ENCODE results near the gene SEL1L3. TPM values are rescaled to one million over a fixed set of nuclear protein-coding genes. Genes with fewer than 3 reads are reported as not detected.

Gene SEL1L3
- total RNA-seq, 1 experiment from 2014 or later: 65.1 TPM

DNA sequence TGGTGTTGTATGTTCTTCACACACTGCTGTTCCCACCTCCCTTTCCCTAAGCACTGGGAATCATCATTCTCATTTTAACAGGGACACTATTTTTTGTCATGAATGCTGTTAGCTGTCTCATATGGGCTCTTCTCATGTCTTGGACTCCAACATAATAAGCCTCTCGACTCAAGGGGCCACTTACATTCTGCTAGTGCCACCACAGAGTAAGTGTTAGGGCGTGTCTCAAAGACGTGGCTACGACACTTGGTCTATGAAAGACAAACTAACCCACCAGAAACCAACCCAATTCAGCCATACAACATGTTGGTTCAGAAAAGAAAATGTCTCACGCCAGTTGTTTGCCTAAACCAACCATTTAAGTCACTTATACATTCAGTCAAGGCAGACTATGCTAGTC lies 32.2 kb downstream of the SEL1L3 start:
- Histone ChIP-seq H3K36me3 (no peaks in the 10 kb centered on the region), H3K4me1 (replicated peaks) (no peaks in the 10 kb centered on the region), H3K4me3 (no peak overlapping the region), H3K9me3 (replicated peaks) (no peaks in the 10 kb centered on the region), H3K27me3 (replicated peaks) (no peaks in the 10 kb centered on the region), H3K27ac (no peak overlapping the region)
- no peak for DNase-seq (ENCODE audit: low read depth in 1 of 2, low spot score in 2 of 2)

DNA sequence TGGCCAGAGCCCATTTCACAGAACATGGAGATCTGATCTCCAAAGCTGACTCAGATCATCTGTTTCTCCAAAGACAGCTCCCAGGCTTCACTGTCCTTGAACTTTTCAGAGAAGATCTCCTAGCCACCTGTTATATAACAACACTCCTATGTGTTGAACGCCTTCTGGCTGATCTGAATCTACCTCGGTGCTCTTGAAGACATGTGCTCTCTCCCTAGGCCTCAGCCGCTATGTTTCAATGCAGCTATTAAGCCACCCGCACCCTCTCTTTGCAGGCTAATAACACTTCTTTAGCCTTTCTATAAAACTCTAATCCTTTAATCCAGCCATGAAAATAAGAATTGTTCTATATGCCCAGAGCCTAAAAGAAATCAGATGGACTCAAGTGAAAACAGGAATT lies 34.9 kb downstream of the SEL1L3 start:
- Histone ChIP-seq H3K9me3 (replicated peaks) (no peaks in the 10 kb centered on the region), H3K4me3 (no peak overlapping the region), H3K4me1 (replicated peaks) (no peaks in the 10 kb centered on the region), H3K27me3 (replicated peaks) (no peaks in the 10 kb centered on the region), H3K27ac (no peak overlapping the region), H3K36me3 (no peaks in the 10 kb centered on the region)
- no peak for DNase-seq (ENCODE audit: low read depth in 1 of 2, low spot score in 2 of 2)

DNA sequence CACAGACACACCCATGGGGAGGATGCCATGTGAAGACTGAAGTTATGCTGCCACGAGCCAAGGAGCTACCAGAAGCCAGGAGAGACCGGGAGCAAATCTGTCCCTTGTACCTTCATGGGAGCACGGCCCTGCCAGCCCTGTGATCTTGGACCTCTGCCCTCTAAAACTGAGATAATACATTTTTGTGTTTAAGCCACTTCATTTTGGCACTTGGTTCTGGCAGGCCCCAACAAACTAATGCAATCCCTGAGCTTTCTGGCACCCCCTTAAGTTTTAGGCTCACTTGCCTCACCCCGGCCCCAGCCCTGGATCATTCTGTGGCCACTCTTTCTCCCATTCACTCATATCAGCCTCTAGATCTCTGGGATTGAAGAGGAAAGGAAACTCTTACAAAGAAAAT lies 35.4 kb downstream of the SEL1L3 start:
- Histone ChIP-seq H3K27ac (no peak overlapping the region), H3K27me3 (replicated peaks) (no peaks in the 10 kb centered on the region), H3K4me1 (replicated peaks) (no peaks in the 10 kb centered on the region), H3K4me3 (no peak overlapping the region), H3K9me3 (replicated peaks) (no peaks in the 10 kb centered on the region), H3K36me3 (no peaks in the 10 kb centered on the region; the same call in 1 of the 2 replicates)
- DNase-seq (ENCODE audit: low read depth in 1 of 2, low spot score in 2 of 2): no peak

DNA sequence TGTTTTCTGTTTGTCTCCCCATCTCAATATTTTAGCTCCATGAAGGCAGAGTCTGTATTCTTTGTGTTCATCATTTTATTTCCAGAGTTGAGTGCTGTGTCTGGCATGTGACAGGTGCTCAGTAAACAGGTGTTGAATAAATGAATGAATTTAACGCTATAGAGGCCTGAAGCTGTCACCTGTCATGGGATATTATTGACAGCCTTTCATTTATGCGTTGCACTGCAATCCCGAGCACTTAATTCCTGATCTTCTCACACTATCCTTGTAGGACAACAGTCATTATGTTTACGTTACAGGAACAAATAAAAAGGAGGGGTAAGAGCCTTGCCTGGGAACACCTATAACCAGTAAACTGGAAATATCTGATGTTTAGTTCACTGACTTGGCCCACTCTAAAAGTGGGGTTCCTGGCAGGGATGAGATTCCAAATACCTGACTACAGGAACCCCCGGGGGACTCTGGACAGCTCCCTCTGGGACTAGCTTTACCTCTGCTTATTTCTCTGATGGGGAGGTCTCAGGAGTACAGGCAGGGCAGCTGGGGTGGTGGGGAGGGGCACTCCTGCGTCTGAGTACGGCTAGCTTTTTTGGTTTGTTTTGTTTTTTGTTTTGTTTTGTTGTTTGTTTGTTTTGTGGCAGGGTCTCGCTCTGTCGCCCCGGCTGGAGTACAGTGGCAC lies 36.6 kb downstream of the SEL1L3 start:
- H3K27me3 ChIP-seq (replicated peaks): no peaks in the 10 kb centered on the region
- no peak overlapping the region for H3K27ac ChIP-seq
- H3K4me1 ChIP-seq (replicated peaks): no peaks in the 10 kb centered on the region
- DNase-seq (ENCODE audit: low read depth in 1 of 2, low spot score in 2 of 2): no peak
- no peak overlapping the region for H3K4me3 ChIP-seq
- no peaks in the 10 kb centered on the region for H3K9me3 ChIP-seq (replicated peaks)
- no peaks in the 10 kb centered on the region; the same call in 1 of the 2 replicates for H3K36me3 ChIP-seq

DNA sequence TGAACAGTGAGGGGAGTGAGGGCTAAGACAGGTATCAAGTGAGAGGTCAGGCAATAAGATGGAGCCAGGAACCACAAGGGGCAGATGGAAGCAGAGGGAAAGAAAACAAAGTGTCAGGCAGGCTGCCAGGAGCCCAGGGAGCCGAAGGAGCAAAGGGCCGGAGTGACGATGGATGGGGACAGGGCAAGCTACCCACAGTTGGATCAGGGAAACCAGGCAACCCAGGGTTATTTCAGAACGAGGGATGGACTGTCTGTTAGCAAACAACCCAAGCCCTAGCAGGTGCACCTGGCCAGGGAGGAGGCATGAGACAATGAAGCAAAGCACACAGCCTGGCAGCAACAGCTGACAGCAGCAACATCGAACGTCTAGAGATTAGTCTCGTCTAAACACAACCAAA lies 39.2 kb downstream of the SEL1L3 start:
- Histone ChIP-seq H3K27me3 (replicated peaks) (no peaks in the 10 kb centered on the region), H3K4me3 (no peak overlapping the region), H3K27ac (no peak overlapping the region), H3K9me3 (replicated peaks) (no peaks in the 10 kb centered on the region), H3K36me3 (peaks cover 2% of the 10 kb centered on the region), H3K4me1 (replicated peaks) (peaks cover 3% of the 10 kb centered on the region)
- DNase-seq (ENCODE audit: low read depth in 1 of 2, low spot score in 2 of 2): no peak

DNA sequence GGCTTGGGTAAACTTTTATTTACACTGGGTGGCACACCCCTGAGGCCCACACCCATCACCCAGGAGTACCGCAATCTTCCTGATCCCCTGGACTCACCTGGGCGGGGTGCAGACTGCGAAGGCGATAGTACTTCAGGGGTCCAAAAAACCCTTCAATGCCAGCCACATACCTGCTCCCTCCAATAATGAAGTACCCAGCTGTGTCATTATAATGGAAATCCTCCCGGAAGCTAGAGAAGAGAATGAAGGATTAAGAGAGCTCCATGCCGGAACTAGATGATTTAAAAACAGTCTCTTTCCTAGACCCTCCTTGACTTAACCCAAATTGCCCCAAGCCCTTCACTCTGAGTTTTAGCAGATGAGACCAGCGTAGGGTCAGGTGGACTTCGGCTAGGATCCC lies 40.9 kb downstream of the SEL1L3 start:
- H3K9me3 ChIP-seq (replicated peaks): no peaks in the 10 kb centered on the region
- H3K4me3 ChIP-seq: no peak overlapping the region
- no peak overlapping the region for H3K27ac ChIP-seq
- H3K36me3 ChIP-seq: peaks cover 7% of the 10 kb centered on the region
- H3K27me3 ChIP-seq (replicated peaks): no peaks in the 10 kb centered on the region
- no peak for DNase-seq (ENCODE audit: low read depth in 1 of 2, low spot score in 2 of 2)
- H3K4me1 ChIP-seq (replicated peaks): peaks cover 20% of the 10 kb centered on the region

DNA sequence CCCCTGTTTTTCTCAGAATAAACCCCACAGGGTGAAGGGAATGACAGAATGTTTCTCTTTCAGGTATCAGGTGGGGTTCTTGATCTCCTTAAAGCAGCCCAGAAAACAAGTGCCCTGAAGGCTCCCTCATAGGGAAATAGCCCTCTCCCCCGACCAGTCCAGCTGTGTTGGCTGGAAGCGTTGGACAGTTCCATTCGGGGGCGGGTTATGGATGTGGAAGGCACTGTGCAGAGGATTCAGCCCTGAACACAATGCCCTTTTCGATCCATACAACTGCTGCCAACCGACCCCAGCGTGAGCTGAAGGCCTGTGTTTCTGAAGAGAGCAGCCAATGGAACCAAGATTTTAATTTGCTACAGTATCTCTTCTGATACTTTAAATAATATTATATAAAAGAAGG lies 41.5 kb downstream of the SEL1L3 start:
- Histone ChIP-seq H3K9me3 (replicated peaks) (no peaks in the 10 kb centered on the region), H3K4me1 (replicated peaks) (peaks cover 27% of the 10 kb centered on the region), H3K27ac (no peak overlapping the region), H3K36me3 (peaks cover 7% of the 10 kb centered on the region), H3K27me3 (replicated peaks) (no peaks in the 10 kb centered on the region), H3K4me3 (no peak overlapping the region)
- no peak for DNase-seq (ENCODE audit: low read depth in 1 of 2, low spot score in 2 of 2)

DNA sequence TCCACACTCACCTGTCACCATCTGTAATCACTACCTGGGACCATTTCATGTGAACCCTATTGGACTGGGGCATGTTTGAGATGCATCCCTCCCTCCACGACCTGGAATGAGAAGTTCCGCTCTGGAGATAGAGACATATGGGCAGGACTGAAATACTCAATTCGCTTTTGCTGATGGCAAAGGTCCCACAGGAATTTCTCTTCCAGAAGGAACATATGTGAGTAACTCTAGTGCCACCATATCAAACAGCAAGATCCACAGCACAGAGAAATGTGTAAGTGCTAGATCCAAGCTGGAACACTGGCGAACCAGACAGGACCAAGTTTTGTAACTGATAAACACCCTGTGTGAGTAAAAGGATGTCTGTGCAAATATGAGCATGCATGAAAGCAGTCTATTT lies 43.9 kb downstream of the SEL1L3 start:
- H3K4me3 ChIP-seq: no peak overlapping the region
- peaks cover 47% of the 10 kb centered on the region for H3K4me1 ChIP-seq (replicated peaks)
- no peaks in the 10 kb centered on the region for H3K9me3 ChIP-seq (replicated peaks)
- DNase-seq (ENCODE audit: low read depth in 1 of 2, low spot score in 2 of 2): no peak
- H3K36me3 ChIP-seq: peaks cover 7% of the 10 kb centered on the region
- H3K27ac ChIP-seq: no peak overlapping the region
- H3K27me3 ChIP-seq (replicated peaks): no peaks in the 10 kb centered on the region

DNA sequence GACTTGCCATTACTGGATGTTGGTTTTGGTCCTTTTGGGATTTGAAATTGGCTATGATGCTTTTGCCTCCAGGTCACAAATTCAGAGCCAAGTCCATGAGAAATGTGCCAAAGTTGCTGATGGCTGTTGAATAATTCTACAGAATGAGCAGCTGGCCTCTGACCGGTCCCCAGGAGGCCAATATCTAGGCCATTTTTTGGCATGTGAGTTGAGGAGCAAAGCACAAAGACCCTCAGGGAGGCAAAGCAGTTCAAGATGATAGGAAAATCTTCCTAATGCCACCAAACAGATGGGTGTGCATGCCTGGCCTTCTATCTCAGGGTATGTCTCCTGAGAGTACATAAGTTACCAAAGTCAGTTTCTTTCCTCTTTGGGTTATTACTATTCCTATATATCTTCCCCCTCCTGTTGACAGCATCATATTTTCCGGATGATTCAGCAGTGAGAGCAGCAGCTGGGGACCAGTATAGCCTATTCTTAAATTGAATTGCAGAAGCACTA lies 44.4 kb downstream of the SEL1L3 start:
- Histone ChIP-seq H3K4me3 (no peak overlapping the region), H3K36me3 (peaks cover 7% of the 10 kb centered on the region), H3K27me3 (replicated peaks) (no peaks in the 10 kb centered on the region), H3K27ac (no peak overlapping the region), H3K4me1 (replicated peaks) (peaks cover 50% of the 10 kb centered on the region), H3K9me3 (replicated peaks) (no peaks in the 10 kb centered on the region)
- DNase-seq (ENCODE audit: low read depth in 1 of 2, low spot score in 2 of 2): no peak

DNA sequence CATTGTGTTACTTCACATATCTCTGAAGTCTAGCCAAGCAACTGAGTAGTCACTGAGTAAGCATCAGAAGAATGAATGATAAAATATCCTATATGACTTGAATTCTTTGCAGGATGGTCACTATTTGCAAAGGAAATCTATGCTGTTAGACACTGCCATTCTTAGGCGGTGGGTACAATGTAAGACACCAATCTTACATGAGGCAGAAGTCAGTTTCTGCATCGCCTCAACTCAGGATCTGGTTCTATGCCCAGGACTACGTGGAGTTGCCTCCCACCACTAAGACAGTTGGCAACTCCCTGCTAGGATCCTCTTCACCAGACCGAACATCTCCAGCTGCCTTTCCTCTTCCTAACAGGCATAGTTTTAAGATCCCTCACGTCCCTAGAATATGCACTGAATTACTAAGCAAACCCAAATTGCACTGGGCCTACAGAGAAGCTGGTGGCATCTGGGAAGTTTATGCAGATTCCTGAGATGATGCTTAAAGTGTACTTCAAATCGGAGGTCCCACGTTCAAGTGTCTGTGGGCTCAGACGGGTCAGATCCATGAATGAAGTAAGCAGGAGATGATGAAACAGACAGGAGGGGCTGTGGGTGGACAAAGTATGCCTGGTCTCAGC lies 45.6 kb downstream of the SEL1L3 start:
- Histone ChIP-seq H3K36me3 (peaks cover 7% of the 10 kb centered on the region), H3K4me1 (replicated peaks) (peaks cover 63% of the 10 kb centered on the region), H3K4me3 (no peak overlapping the region), H3K27me3 (replicated peaks) (no peaks in the 10 kb centered on the region), H3K27ac (peak overlapping the region; percentile 60), H3K9me3 (replicated peaks) (no peaks in the 10 kb centered on the region)
- peak in 1 of 2 experiments; percentile 39 for DNase-seq (ENCODE audit: low read depth in 1 of 2, low spot score in 2 of 2)

DNA sequence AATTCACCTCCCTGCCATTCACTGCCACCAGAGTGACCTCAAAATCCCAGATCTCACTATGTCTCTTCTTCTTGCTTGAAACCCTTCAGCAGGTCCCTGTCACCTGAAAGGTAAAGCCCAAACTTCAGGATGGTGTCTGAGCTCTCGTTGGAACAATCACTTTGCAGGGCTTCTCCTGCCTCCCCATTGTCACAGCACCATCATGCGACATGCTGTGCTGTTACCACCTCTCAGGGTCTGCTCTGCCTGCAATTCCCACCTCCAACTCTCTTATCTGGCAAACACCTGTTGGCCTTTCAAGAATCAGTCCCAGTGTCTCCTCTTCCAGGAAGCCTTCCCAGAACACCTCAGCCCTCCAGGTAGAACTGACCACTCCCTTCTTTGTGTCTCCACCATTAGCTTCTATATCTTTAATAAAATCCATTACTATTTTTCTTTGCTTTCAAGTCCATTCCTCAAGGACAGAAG lies 46.2 kb downstream of the SEL1L3 start:
- no peak for DNase-seq (ENCODE audit: low read depth in 1 of 2, low spot score in 2 of 2)
- Histone ChIP-seq H3K4me1 (replicated peaks) (peaks cover 68% of the 10 kb centered on the region), H3K36me3 (peaks cover 7% of the 10 kb centered on the region; the same call in 1 of the 2 replicates), H3K4me3 (no peak overlapping the region), H3K27me3 (replicated peaks) (no peaks in the 10 kb centered on the region), H3K9me3 (replicated peaks) (no peaks in the 10 kb centered on the region), H3K27ac (peak overlapping the region; percentile 60)

DNA sequence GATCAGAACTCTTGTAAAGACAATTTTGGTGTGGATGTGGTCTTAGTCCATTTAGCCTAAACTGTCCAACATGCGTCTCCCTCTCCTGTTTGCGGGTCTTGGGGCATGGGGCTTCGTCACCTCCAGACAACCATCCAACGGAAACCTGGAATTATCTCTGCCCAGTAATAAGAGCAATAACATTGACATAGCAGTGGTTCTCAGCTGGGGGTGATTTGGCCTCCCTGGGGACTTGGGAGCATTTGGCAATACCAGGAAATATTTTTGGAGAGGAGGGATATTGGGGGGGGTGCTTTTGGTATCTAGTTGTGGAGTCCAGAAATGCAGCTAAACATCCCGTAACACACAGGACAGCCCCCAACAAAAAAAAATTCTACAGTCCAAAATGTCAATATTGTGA lies 47.2 kb downstream of the SEL1L3 start:
- H3K36me3 ChIP-seq: peaks cover 7% of the 10 kb centered on the region; the same call in 1 of the 2 replicates
- no peak for DNase-seq (ENCODE audit: low read depth in 1 of 2, low spot score in 2 of 2)
- no peak overlapping the region for H3K4me3 ChIP-seq
- H3K27me3 ChIP-seq (replicated peaks): no peaks in the 10 kb centered on the region
- peak overlapping the region; percentile 96; the same call in 1 of the 2 replicates for H3K27ac ChIP-seq
- no peaks in the 10 kb centered on the region for H3K9me3 ChIP-seq (replicated peaks)
- H3K4me1 ChIP-seq (replicated peaks): peaks cover 77% of the 10 kb centered on the region

DNA sequence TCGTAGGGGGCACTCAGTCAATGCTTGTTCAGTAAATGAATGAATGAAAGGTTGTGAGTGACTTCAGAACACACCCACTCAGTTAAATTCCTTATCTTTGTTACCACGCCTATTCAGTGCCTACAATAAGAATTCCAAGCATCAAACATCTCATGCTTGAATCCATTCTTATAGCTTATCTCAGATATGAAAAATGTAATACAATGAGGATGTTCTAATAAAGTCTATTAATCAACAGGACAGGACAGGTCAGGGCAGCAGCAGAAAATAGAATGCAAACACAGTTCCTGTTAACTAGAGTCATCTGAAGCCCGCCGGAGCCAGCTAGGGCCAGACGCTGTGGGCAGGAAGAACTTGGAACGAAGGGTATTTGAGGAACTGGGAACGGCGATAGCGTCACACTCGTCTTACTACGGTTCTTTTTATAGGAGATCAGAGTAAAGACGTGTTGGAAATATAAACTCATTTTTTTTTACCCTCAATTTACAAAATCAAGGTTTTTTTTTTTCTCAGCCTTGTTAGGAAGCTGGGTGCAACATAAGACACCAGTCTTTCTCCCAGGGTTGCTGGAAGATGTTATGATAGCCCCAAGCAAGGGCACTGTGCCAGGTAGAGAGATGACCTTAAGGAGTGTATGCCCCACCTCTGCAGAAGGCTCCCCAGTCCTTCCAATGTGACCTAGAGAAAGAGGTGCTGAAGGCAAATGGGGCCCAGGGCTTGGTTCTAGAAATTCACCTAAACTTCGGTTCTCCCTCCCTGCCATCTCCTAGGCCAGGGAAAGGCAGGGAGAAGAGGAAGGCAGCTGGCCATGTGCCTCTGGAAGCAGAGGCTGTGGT lies 48.3 kb downstream of the SEL1L3 start:
- peak in 1 of 2 experiments; percentile 41 for DNase-seq (ENCODE audit: low read depth in 1 of 2, low spot score in 2 of 2)
- H3K27ac ChIP-seq: peak overlapping the region; percentile 96
- H3K4me1 ChIP-seq (replicated peaks): peaks cover 84% of the 10 kb centered on the region
- peaks cover 7% of the 10 kb centered on the region; the same call in 1 of the 2 replicates for H3K36me3 ChIP-seq
- H3K27me3 ChIP-seq (replicated peaks): no peaks in the 10 kb centered on the region
- H3K9me3 ChIP-seq (replicated peaks): no peaks in the 10 kb centered on the region
- H3K4me3 ChIP-seq: no peak overlapping the region
